ENCODE measurements around the gene LENG1. TPM values are rescaled to one million over a fixed set of nuclear protein-coding genes. Genes with fewer than 3 reads are reported as not detected.

The LENG1 gene
- total RNA-seq, 1 donor, result 4.7 TPM

- no peak for DNase-seq (ENCODE audit: insufficient read length, low spot score, missing footprints)
- Histone ChIP-seq H3K4me1 (ENCODE audit: insufficient read depth, low read length) (no peaks in the 10 kb centered on the region), H3K36me3 (ENCODE audit: insufficient read depth, low read length) (peaks cover 44% of the 10 kb centered on the region), H3K27ac (ENCODE audit: low read depth, low read length) (no peak overlapping the region), H4K20me1 (ENCODE audit: insufficient read depth, low read length) (no peaks in the 10 kb centered on the region), H3K27me3 (ENCODE audit: insufficient read depth, low read length) (no peaks in the 10 kb centered on the region), H3K9me3 (ENCODE audit: low read depth, low read length) (no peaks in the 10 kb centered on the region), H3K4me3 (ENCODE audit: insufficient read depth, low read length) (no peak overlapping the region), H3K79me2 (ENCODE audit: insufficient read depth, low read length) (no peaks in the 10 kb centered on the region), H3K4me2 (ENCODE audit: insufficient read depth, low read length) (no peak overlapping the region), H2AFZ (ENCODE audit: low read length) (no peak overlapping the region)
- no peak for TF ChIP-seq CTCF (IDR thresholded peaks at IDR 0.05; ENCODE audit: extremely low read depth, low read depth, low read length)
Measured at GRCh38 chr19:54127688-54128440, 31.7 kb downstream of the LENG1 start.

GRCh38 chr19:54125713-54126112 lies 33.8 kb downstream of the LENG1 start:
- DNase-seq (ENCODE audit: insufficient read length, low spot score, missing footprints), result no peak
- no peaks in the 10 kb centered on the region for H3K4me1 ChIP-seq (ENCODE audit: insufficient read depth, low read length)
- H3K9me3 ChIP-seq (ENCODE audit: low read depth, low read length), result no peaks in the 10 kb centered on the region
- H3K27ac ChIP-seq (ENCODE audit: low read depth, low read length), result no peak overlapping the region
- no peak for TF ChIP-seq CTCF (IDR thresholded peaks at IDR 0.05; ENCODE audit: extremely low read depth, low read depth, low read length)
- H4K20me1 ChIP-seq (ENCODE audit: insufficient read depth, low read length), result no peaks in the 10 kb centered on the region
- no peaks in the 10 kb centered on the region for H3K79me2 ChIP-seq (ENCODE audit: insufficient read depth, low read length)
- H2AFZ ChIP-seq (ENCODE audit: low read length), result no peak overlapping the region
- H3K36me3 ChIP-seq (ENCODE audit: insufficient read depth, low read length), result peaks cover 44% of the 10 kb centered on the region
- no peaks in the 10 kb centered on the region for H3K27me3 ChIP-seq (ENCODE audit: insufficient read depth, low read length)
- no peak overlapping the region for H3K4me2 ChIP-seq (ENCODE audit: insufficient read depth, low read length)
- H3K4me3 ChIP-seq (ENCODE audit: insufficient read depth, low read length), result no peak overlapping the region

- H3K36me3 ChIP-seq (ENCODE audit: insufficient read depth, low read length), result peaks cover 47% of the 10 kb centered on the region
- no peaks in the 10 kb centered on the region for H4K20me1 ChIP-seq (ENCODE audit: insufficient read depth, low read length)
- no peaks in the 10 kb centered on the region for H3K4me1 ChIP-seq (ENCODE audit: insufficient read depth, low read length)
- H3K79me2 ChIP-seq (ENCODE audit: insufficient read depth, low read length), result no peaks in the 10 kb centered on the region
- no peak for TF ChIP-seq CTCF (IDR thresholded peaks at IDR 0.05; ENCODE audit: extremely low read depth, low read depth, low read length)
- no peak overlapping the region for H2AFZ ChIP-seq (ENCODE audit: low read length)
- H3K27me3 ChIP-seq (ENCODE audit: insufficient read depth, low read length), result no peaks in the 10 kb centered on the region
- no peak overlapping the region for H3K4me2 ChIP-seq (ENCODE audit: insufficient read depth, low read length)
- H3K27ac ChIP-seq (ENCODE audit: low read depth, low read length), result no peak overlapping the region
- no peaks in the 10 kb centered on the region for H3K9me3 ChIP-seq (ENCODE audit: low read depth, low read length)
- DNase-seq (ENCODE audit: insufficient read length, low spot score, missing footprints), result no peak
- no peak overlapping the region for H3K4me3 ChIP-seq (ENCODE audit: insufficient read depth, low read length)
Measured at GRCh38 chr19:54124393-54124792, 35.1 kb downstream of the LENG1 start.

GRCh38 chr19:54123682-54124081 lies 35.8 kb downstream of the LENG1 start:
- Histone ChIP-seq H3K4me1 (ENCODE audit: insufficient read depth, low read length) (no peaks in the 10 kb centered on the region), H4K20me1 (ENCODE audit: insufficient read depth, low read length) (no peaks in the 10 kb centered on the region), H3K4me3 (ENCODE audit: insufficient read depth, low read length) (no peak overlapping the region), H3K36me3 (ENCODE audit: insufficient read depth, low read length) (peaks cover 46% of the 10 kb centered on the region), H3K4me2 (ENCODE audit: insufficient read depth, low read length) (no peak overlapping the region), H3K27me3 (ENCODE audit: insufficient read depth, low read length) (no peaks in the 10 kb centered on the region), H3K79me2 (ENCODE audit: insufficient read depth, low read length) (no peaks in the 10 kb centered on the region), H2AFZ (ENCODE audit: low read length) (no peak overlapping the region), H3K27ac (ENCODE audit: low read depth, low read length) (no peak overlapping the region), H3K9me3 (ENCODE audit: low read depth, low read length) (no peaks in the 10 kb centered on the region)
- no peak for DNase-seq (ENCODE audit: insufficient read length, low spot score, missing footprints)
- TF ChIP-seq CTCF (IDR thresholded peaks at IDR 0.05; ENCODE audit: extremely low read depth, low read depth, low read length), result no peak
